K562 (cell line): ENCODE measurements around the gene SMCHD1. TPM values are rescaled to one million over a fixed set of nuclear protein-coding genes. Genes with fewer than 3 reads are reported as not detected.
"Not testable (repeated sequence)": the region's sequence is repeated elsewhere in the genome, so short reads cannot be mapped to it uniquely, and the experiment has no call there.

Experiments
- ATAC-seq: fragments of 200-7000 bp; cut with Tn5 transposase; 3 replicates; pipeline ENCODE4 v1.9.1; 2020; ENCODE audit warnings: moderate library complexity
- BruUV-seq: library from RNA; stranded (reverse); fragments of 400-500 nt; replicated peaks from 2 replicates; lab custom pipeline; 2021; lab: Mats Ljungman, UMichigan
- CTCF ChIA-PET: fragments of 300-600 bp; formaldehyde crosslinking; extraction: SDS; loops from one replicate; lab custom pipeline; 2021; ENCODE audit warnings: low intra/inter-chr PET ratio; lab: Yijun Ruan, JAX
- POLR2A ChIA-PET: fragments of 300-600, 350-650 bp; sonication (Branson Sonifier 250); formaldehyde crosslinking; extraction: SDS; loops from one replicate; lab custom pipeline; 2021; ENCODE audit warnings: antibody characterized with exemption, inconsistent platforms; lab: Yijun Ruan, JAX
- DNase-seq, 4 experiments: peaks; one replicate each; pipeline versions ENCODE4 v3.0.0 to v3.0.0-alpha.2; 2011 to 2018; ENCODE audit warnings: low spot score in 3 of 4, mixed read lengths in 3 of 4; ENCODE audit errors: extremely low read depth in 1 of 4
- FAIRE-seq: peaks from 2 replicates; lab custom pipeline; 2011; peaks lifted over from hg19 to GRCh38; lab: Jason Lieb, UNC
- H2AFZ ChIP-seq: 2 replicates; pipeline ENCODE4 v1.6.0; 2011; ENCODE audit warnings: low read depth, low read length, control low read depth, inconsistent platforms
- H3K27ac ChIP-seq: fragments of 200-600 bp; 3 replicates; pipeline ENCODE4 v1.8.0; 2011; ENCODE audit warnings: low read depth, mild to moderate bottlenecking, control low read depth, inconsistent platforms, low read length, moderate library complexity, mixed read lengths; ENCODE audit errors: extremely low read depth
- H3K27me3 ChIP-seq, 2 experiments: fragments of 300-600 bp in 1 of 2; 2 replicates in 1 of 2; 3 replicates in 1 of 2; pipeline versions ENCODE4 v1.6.0 to v1.8.0; 2011; ENCODE audit warnings: inconsistent platforms in 2 of 2, low read length in 2 of 2, mild to moderate bottlenecking in 1 of 2, mixed read lengths in 1 of 2, moderate library complexity in 1 of 2; ENCODE audit not compliant: control insufficient read depth in 2 of 2, insufficient read depth in 2 of 2
- H3K36me3 ChIP-seq: fragments of 300-600 bp; 3 replicates; pipeline ENCODE4 v1.8.0; 2011; ENCODE audit warnings: mild to moderate bottlenecking, low read length, inconsistent platforms; ENCODE audit not compliant: control insufficient read depth, insufficient read depth
- H3K4me1 ChIP-seq, 2 experiments: fragments of 200-600 bp in 1 of 2; replicated peaks in 1 of 2; 2 replicates in 1 of 2; 3 replicates in 1 of 2; pipeline versions ENCODE4 v1.5.1 to v1.8.0; 2011; ENCODE audit warnings: inconsistent platforms in 2 of 2, low read length in 2 of 2, mild to moderate bottlenecking in 1 of 2, mixed read lengths in 1 of 2, moderate library complexity in 1 of 2; ENCODE audit not compliant: control insufficient read depth in 2 of 2, insufficient read depth in 2 of 2
- H3K4me2 ChIP-seq: 2 replicates; pipeline ENCODE4 v1.6.1; 2011; ENCODE audit warnings: low read length, control low read depth, inconsistent platforms, mixed read lengths; ENCODE audit not compliant: insufficient read depth
- H3K4me3 ChIP-seq: fragments of 200-600 bp; sonication (generic), shearing (Covaris generic); 2 replicates; pipeline ENCODE4 v1.5.1; 2016; ENCODE audit warnings: control low read depth, inconsistent platforms
- H3K79me2 ChIP-seq: fragments of 200-600 bp; 3 replicates; pipeline ENCODE4 v1.8.0; 2011; ENCODE audit warnings: low read length, inconsistent platforms; ENCODE audit not compliant: control insufficient read depth, insufficient read depth
- H3K9ac ChIP-seq, 2 experiments: 2 replicates each; pipeline versions ENCODE4 v1.6.0 to v1.6.1; 2011; ENCODE audit warnings: low read depth in 2 of 2, low read length in 2 of 2, control low read depth in 1 of 2, inconsistent platforms in 1 of 2, mild to moderate bottlenecking in 1 of 2, mixed read lengths in 1 of 2; ENCODE audit not compliant: insufficient read depth in 1 of 2
- H3K9me1 ChIP-seq: one replicate; pipeline ENCODE4 v1.6.0; 2011; ENCODE audit warnings: inconsistent platforms, mild to moderate bottlenecking, low read length, moderate library complexity; ENCODE audit not compliant: control insufficient read depth, insufficient read depth
- H3K9me3 ChIP-seq: replicated peaks from 2 replicates; pipeline ENCODE4 v1.5.1; 2011; ENCODE audit warnings: low read depth, low read length, inconsistent platforms; ENCODE audit not compliant: control insufficient read depth, insufficient read depth
- H4K20me1 ChIP-seq: replicated peaks from 2 replicates; pipeline ENCODE4 v1.6.1; 2011; ENCODE audit warnings: low read length, inconsistent platforms, mixed read lengths; ENCODE audit not compliant: control insufficient read depth, insufficient read depth
- IFI16 ChIP-seq: fragments of 250-450 bp; sonication (Bioruptor Pico); IDR thresholded peaks from 2 replicates; pipeline ENCODE4 v2.1.2; 2022; ENCODE audit warnings: mild to moderate bottlenecking, inconsistent platforms
- SMARCE1 ChIP-seq: fragments of 450-650 bp; IDR thresholded peaks from 2 replicates; pipeline ENCODE4 v1.7.1; 2016; ENCODE audit warnings: mild to moderate bottlenecking
- WGBS: fragments of 100-300 bp; shearing (Covaris generic); methylation state at CpG from one replicate; pipeline ENCODE4 v1.1.6; 2016; ENCODE audit warnings: low coverage, mixed read lengths; ENCODE audit not compliant: insufficient coverage; ENCODE audit errors: missing lambda C conversion rate; 5-methylcytosine and 5-hydroxymethylcytosine counted together
- in situ Hi-C: fragments of 300-500 bp; cut with MboI; formaldehyde crosslinking; loops from 4 replicates; pipeline ENCODE4 v1.15.0; 2018; ENCODE audit warnings: inconsistent platforms, mixed read lengths
- intact Hi-C: fragments of 100-400 bp; cut with micrococcal nuclease; formaldehyde crosslinking; loops from 2 replicates; pipeline ENCODE4 v1.14.2; 2022
- polyA plus RNA-seq, 8 experiments: library from polyadenylated mRNA; depleted of rRNA in 4 of 8; stranded (reverse) in 5 of 8; unstranded in 3 of 8; fragments of >200 nt; fragmentation: Nextera tagmentation in 2 of 8; fragmentation: Illumina TruSeq in 1 of 8; extraction: Ambion mirVana in 2 of 8; extraction: Trizol in 1 of 8; gene quantifications; 2 replicates each; pipeline versions ENCODE4 v1.2.1 to v1.2.3, GENCODE V29; 2011 to 2014; ENCODE audit warnings: inconsistent platforms in 1 of 8, missing spikeins in 1 of 8
- total RNA-seq, 7 experiments: library from RNA; depleted of rRNA in 6 of 7; stranded (reverse); fragments of >200 nt in 6 of 7; fragmentation: Illumina TruSeq in 2 of 7; extraction: Trizol in 2 of 7; gene quantifications; 2 replicates each; pipeline versions ENCODE4 v1.2.1 to v1.2.3, GENCODE V29; 2011 to 2021; ENCODE audit warnings: low replicate concordance in 1 of 7
- TF ChIP-seq, protein P1 (sequence below): sonication (generic); formaldehyde crosslinking; IDR thresholded peaks from 2 replicates; pipeline ENCODE4 v1.8.0; 2022; ENCODE audit warnings: mild to moderate bottlenecking, missing genetic modification reagents
- TF ChIP-seq, protein P2 (sequence below): fragments of 250-450 bp; sonication (Bioruptor Pico); IDR thresholded peaks from 2 replicates; pipeline ENCODE4 v1.4.0; 2020; ENCODE audit warnings: mild to moderate bottlenecking, moderate library complexity, borderline replicate concordance

The SMCHD1 gene
- total and polyA plus RNA-seq, 9 of the 15 experiments (the other 6 are each of a cell fraction or from before 2014, with no cell fraction given), result 6.3 to 144 (median 72.7) TPM

DNA sequence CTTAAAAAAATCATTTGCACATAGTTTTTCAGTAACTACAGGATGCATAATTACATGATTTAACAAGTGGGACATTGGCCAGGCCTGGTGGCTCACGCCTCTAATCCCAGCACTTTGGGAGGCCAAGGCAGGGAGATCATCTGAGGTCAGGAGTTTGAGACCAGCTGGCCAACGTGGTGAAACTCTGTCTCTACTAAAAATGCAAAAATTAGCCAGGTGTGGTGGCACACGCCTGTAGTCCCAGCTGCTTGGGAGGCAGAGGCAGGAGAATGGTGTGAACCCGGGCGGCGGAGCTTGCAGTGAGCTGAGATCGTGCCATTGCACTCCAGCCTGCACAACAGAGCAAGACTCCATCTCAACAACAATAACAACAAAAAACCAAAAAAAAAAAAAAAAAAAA, 6.8 kb downstream of the SMCHD1 start:
- in situ Hi-C loops, H3K4me3 ChIP-seq, H3K27ac ChIP-seq, H3K9me3 ChIP-seq, H2AFZ ChIP-seq, ATAC-seq, H3K27me3 ChIP-seq, FAIRE-seq, H3K9me1 ChIP-seq, CTCF ChIA-PET, POLR2A ChIA-PET, H3K4me2 ChIP-seq, DNase-seq, intact Hi-C loops, H3K9ac ChIP-seq, BruUV-seq: not testable (repeated sequence)
- peaks cover 14% of the 10 kb centered on the region; the same call in 1 of the 2 replicates for H4K20me1 ChIP-seq
- 88% methylated on average over 5 of the region's 7 CpGs for WGBS
- peaks cover 9 to 11% of the 10 kb centered on the region in 2 experiments; a peak in 2 of 5 replicates for H3K4me1 ChIP-seq
- TF ChIP-seq, protein P1, sequence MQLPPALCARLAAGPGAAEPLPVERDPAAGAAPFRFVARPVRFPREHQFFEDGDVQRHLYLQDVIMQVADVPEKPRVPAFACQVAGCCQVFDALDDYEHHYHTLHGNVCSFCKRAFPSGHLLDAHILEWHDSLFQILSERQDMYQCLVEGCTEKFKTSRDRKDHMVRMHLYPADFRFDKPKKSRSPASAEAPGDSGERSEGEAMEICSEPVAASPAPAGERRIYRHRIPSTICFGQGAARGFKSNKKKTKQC, result 0 out of 2 replicates have a peak, but pooled peaks have one; percentile 24
- peaks cover 38% of the 10 kb centered on the region for H3K36me3 ChIP-seq
- peaks cover 97% of the 10 kb centered on the region for H3K79me2 ChIP-seq

DNA sequence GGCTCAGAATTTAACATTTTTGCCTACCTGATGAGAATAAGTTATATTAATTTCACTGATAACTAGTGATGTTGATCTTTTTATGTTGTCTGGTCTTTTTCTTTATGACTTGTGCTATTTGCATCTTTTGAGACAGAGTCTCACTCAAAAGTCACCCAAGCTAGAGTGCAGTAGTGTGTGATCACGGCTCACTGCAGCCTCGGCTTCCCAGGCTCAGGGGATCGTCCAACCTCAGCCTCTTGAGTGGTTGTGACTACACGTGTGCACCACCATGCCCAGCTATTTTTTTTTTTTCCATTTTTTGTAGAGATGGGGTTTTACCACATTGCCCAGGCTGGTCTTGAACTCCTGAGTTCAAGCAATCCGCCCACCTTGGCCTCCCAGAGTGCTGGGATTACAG, 7.5 kb downstream of the SMCHD1 start:
- no peak overlapping the region for H2AFZ ChIP-seq

More for the DNA sequence above, 7.5 kb downstream of the SMCHD1 start:
- Histone ChIP-seq H3K9ac (no peak overlapping the region), H3K36me3 (peaks cover 44% of the 10 kb centered on the region), H3K4me2 (no peak overlapping the region), H3K79me2 (peaks cover 91% of the 10 kb centered on the region), H3K9me1 (peaks cover 3% of the 10 kb centered on the region), H3K27ac (0 out of 3 replicates have a peak overlapping the region, but pooled peaks have one; percentile 4)
- POLR2A ChIA-PET, result interaction anchor here (0.9 to 1.1 kb wide), 2 partner anchors 17 to 91 kb away, joined by 3 read pairs; no protein-coding TSS in a partner anchor
- ATAC-seq, result peak; percentile 51
- no peak for FAIRE-seq
- DNase-seq, result no peak
- TF ChIP-seq, protein P2, sequence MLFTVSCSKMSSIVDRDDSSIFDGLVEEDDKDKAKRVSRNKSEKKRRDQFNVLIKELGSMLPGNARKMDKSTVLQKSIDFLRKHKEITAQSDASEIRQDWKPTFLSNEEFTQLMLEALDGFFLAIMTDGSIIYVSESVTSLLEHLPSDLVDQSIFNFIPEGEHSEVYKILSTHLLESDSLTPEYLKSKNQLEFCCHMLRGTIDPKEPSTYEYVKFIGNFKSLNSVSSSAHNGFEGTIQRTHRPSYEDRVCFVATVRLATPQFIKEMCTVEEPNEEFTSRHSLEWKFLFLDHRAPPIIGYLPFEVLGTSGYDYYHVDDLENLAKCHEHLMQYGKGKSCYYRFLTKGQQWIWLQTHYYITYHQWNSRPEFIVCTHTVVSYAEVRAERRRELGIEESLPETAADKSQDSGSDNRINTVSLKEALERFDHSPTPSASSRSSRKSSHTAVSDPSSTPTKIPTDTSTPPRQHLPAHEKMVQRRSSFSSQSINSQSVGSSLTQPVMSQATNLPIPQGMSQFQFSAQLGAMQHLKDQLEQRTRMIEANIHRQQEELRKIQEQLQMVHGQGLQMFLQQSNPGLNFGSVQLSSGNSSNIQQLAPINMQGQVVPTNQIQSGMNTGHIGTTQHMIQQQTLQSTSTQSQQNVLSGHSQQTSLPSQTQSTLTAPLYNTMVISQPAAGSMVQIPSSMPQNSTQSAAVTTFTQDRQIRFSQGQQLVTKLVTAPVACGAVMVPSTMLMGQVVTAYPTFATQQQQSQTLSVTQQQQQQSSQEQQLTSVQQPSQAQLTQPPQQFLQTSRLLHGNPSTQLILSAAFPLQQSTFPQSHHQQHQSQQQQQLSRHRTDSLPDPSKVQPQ (CRISPR knock-in tag), result no peak
- no peak for TF ChIP-seq SMARCE1
- no peak for TF ChIP-seq IFI16 (CRISPR knock-in tag)
- TF ChIP-seq, all 486 proteins: peak for 0
- intact Hi-C loops, result no loop called here
- H3K4me3 ChIP-seq, result no peak overlapping the region
- peaks cover 8 to 9% of the 10 kb centered on the region in 2 experiments; a peak in 2 of 5 replicates for H3K4me1 ChIP-seq
- H3K27me3 ChIP-seq, result no peaks in the 10 kb centered on the region
- CTCF ChIA-PET, result no interaction called here
- no TSS peak for BruUV-seq
- 78% methylated on average over 5 of the region's 5 CpGs for WGBS
- in situ Hi-C loops, result no loop called here
- 0 out of 2 replicates have a peak, but pooled peaks cover 9% of the 10 kb centered on the region for H4K20me1 ChIP-seq
- no peaks in the 10 kb centered on the region for H3K9me3 ChIP-seq
